Ishikawa (cell line): ENCODE measurements around the gene MOB3B.

Source experiments
- CEBPB ChIP-seq: IDR thresholded peaks from 2 replicates; pipeline ENCODE4 v1.6.1; 2012
- CREB1 ChIP-seq: IDR thresholded peaks from 2 replicates; pipeline ENCODE4 v1.6.1; 2012; ENCODE audit warnings: low read depth
- EGR1 ChIP-seq: IDR thresholded peaks from 2 replicates; pipeline ENCODE4 v1.6.1; 2012
- EP300 ChIP-seq: IDR thresholded peaks from 2 replicates; pipeline ENCODE4 v1.6.1; 2012; ENCODE audit warnings: borderline replicate concordance
- FOXM1 ChIP-seq: IDR thresholded peaks from 2 replicates; pipeline ENCODE4 v1.6.1; 2012; ENCODE audit warnings: low read depth, borderline replicate concordance
- MAX ChIP-seq: IDR thresholded peaks from 2 replicates; pipeline ENCODE4 v1.6.1; 2012
- NFIC ChIP-seq: IDR thresholded peaks from 2 replicates; pipeline ENCODE4 v1.6.1; 2012
- RAD21 ChIP-seq: IDR thresholded peaks from 2 replicates; pipeline ENCODE4 v1.6.1; 2012; ENCODE audit warnings: low read depth
- REST ChIP-seq: IDR thresholded peaks from 2 replicates; pipeline ENCODE4 v1.6.1; 2012; ENCODE audit warnings: low read depth, mild to moderate bottlenecking
- TAF1 ChIP-seq: IDR thresholded peaks from 2 replicates; pipeline ENCODE4 v1.6.1; 2012; ENCODE audit warnings: low read depth, mild to moderate bottlenecking
- TCF12 ChIP-seq: IDR thresholded peaks from 2 replicates; pipeline ENCODE4 v1.6.1; 2012; ENCODE audit warnings: low read depth
- TEAD4 ChIP-seq: IDR thresholded peaks from 2 replicates; pipeline ENCODE4 v1.6.1; 2012
- USF1 ChIP-seq: IDR thresholded peaks from 2 replicates; pipeline ENCODE4 v1.6.1; 2012
- YY1 ChIP-seq: IDR thresholded peaks from 2 replicates; pipeline ENCODE4 v1.6.1; 2012; ENCODE audit warnings: low read depth
- ZBTB7A ChIP-seq: IDR thresholded peaks from 2 replicates; pipeline ENCODE4 v1.6.1; 2012; ENCODE audit warnings: low read depth

MOB3B gene

DNA sequence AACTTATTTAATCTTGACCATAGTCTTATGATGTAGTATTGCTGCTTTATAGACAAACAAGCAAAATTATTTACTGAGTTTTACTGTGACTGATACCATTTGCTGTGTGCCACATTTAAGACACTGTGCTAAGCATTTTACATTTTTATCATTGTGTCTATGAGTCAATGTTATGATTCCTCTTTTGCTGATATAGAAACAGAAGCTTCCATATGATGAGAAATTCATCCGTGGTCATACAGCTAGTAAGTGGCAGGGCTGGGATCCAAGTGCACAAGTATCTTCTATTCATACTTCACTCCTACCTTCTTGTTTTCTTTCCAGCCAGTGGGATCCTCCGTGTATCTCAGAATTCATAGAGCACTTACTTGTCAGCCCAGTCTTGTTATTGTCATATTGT, 22.6 kb downstream of the MOB3B start:
- TF ChIP-seq EP300: no peak
- no peak for TF ChIP-seq MAX
- no peak for TF ChIP-seq FOXM1
- TF ChIP-seq NFIC: no peak
- TF ChIP-seq TAF1: no peak
- TF ChIP-seq USF1: no peak
- no peak for TF ChIP-seq ZBTB7A
- no peak for TF ChIP-seq TCF12
- TF ChIP-seq CEBPB: no peak
- no peak for TF ChIP-seq RAD21
- TF ChIP-seq CREB1: no peak
- no peak for TF ChIP-seq TEAD4
- TF ChIP-seq EGR1: no peak
- TF ChIP-seq REST: no peak

DNA sequence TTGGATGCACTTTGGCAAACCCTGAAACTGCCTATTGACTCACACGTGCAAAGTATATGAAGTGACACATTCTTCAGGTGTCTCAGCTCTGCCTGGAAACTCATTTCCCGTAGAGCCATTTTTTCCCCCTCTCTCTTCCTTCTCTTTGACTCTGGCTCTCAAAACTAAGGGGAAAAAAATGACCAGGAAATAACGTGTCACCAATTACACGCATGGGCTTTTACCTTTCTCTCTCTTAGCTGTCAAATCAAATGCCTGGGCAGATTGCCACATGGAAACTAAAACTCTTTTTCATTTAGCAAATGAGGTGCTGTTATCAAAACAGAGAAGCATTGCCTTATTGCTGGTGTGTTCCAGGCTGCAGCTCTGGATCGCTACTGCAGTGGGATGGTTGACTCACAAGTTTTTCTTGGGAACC, 23.9 kb downstream of the MOB3B start:
- TF ChIP-seq EP300: no peak
- no peak for TF ChIP-seq RAD21
- TF ChIP-seq MAX: no peak
- no peak for TF ChIP-seq TEAD4
- TF ChIP-seq TAF1: no peak
- TF ChIP-seq EGR1: no peak
- TF ChIP-seq USF1: no peak
- no peak for TF ChIP-seq CEBPB
- no peak for TF ChIP-seq ZBTB7A
- TF ChIP-seq REST: no peak
- no peak for TF ChIP-seq CREB1
- no peak for TF ChIP-seq FOXM1
- no peak for TF ChIP-seq YY1
- no peak for TF ChIP-seq TCF12

GRCh38 chr9:27504259-27504658, 25.4 kb downstream of the MOB3B start:
- TF ChIP-seq USF1: no peak
- no peak for TF ChIP-seq TCF12

- TF ChIP-seq CREB1 (no peak), USF1 (no peak), YY1 (no peak), RAD21 (no peak), NFIC (no peak), REST (no peak), TEAD4 (no peak), CEBPB (no peak)
Observed at GRCh38 chr9:27503623-27504022, 26.0 kb downstream of the MOB3B start.

DNA sequence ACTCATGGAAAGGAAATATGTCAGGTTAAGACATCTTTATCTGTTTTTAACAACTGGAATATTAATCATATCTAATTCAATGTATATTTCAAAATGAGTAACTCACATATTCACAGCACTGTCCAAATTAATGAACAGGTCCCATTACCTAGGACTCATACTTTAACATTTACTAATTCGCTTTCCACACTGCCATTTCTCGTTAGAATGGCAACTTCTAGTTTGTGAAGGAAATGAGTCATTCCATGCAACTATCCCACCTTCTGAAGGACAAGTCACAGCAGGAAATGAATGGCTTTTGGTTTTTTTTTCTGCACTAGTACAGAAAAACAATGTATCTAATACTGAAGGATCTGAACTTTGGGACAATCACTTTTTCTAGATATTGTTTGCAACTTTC, 30.2 kb downstream of the MOB3B start:
- TF ChIP-seq NFIC: no peak
- no peak for TF ChIP-seq USF1
- no peak for TF ChIP-seq EGR1
- peak; percentile 39; the same call in 1 of the 2 replicates for TF ChIP-seq EP300
- 0 out of 2 replicates have a peak, but pooled peaks have one; percentile 21 for TF ChIP-seq TEAD4
- no peak for TF ChIP-seq MAX
- no peak for TF ChIP-seq TAF1
- no peak for TF ChIP-seq YY1
- no peak for TF ChIP-seq TCF12
- no peak for TF ChIP-seq CEBPB
